Measurements from ENCODE around the gene ZNF891. TPM values are rescaled to one million over a fixed set of nuclear protein-coding genes. Genes with fewer than 3 reads are reported as not detected.
A peak's percentile ranks its signal among the peaks of the same experiment; 100 is the strongest.

ZNF891 gene
- total and polyA plus RNA-seq, 2 of the 13 experiments (the other 11 are each of a cell fraction or from before 2014, with no cell fraction given), result 1.3 to 2.1 TPM

GRCh38 chr12:133080368-133081158 lies 49.5 kb downstream of the ZNF891 start, which contains the start of gene ZNF140 (continued):
- no peak for TF ChIP-seq TFDP1 (CRISPR knock-in tag; IDR thresholded peaks at IDR 0.05; ENCODE audit: borderline replicate concordance)
- TF ChIP-seq PHB2 (IDR thresholded peaks at IDR 0.05; ENCODE audit: partially characterized antibody), result no peak
- peak; percentile 67; the same call in 1 of the 2 replicates for TF ChIP-seq CREB3 (CRISPR knock-in tag; IDR thresholded peaks at IDR 0.05)
- TF ChIP-seq POLR2G (IDR thresholded peaks at IDR 0.05; ENCODE audit: low read depth, low read length), result peak; percentile 80
- TF ChIP-seq GATAD1 (CRISPR knock-in tag; IDR thresholded peaks at IDR 0.05), result peak; percentile 86
- TF ChIP-seq HINFP (CRISPR knock-in tag; IDR thresholded peaks at IDR 0.05; ENCODE audit: low read depth), result no peak
- no peak for TF ChIP-seq ATRX (CRISPR knock-in tag; IDR thresholded peaks at IDR 0.05; ENCODE audit: borderline replicate concordance)
- TF ChIP-seq SALL1 (CRISPR knock-in tag; IDR thresholded peaks at IDR 0.05), result peak; percentile 61
- TF ChIP-seq DMAP1 (CRISPR knock-in tag; IDR thresholded peaks at IDR 0.05), result peak; percentile 93
- TF ChIP-seq ZSCAN20 (CRISPR knock-in tag; IDR thresholded peaks at IDR 0.05; ENCODE audit: borderline replicate concordance), result no peak
- TF ChIP-seq NR2C2 (CRISPR knock-in tag; IDR thresholded peaks at IDR 0.05; ENCODE audit: borderline replicate concordance), result peak; percentile 78
- TF ChIP-seq GMEB1 (CRISPR knock-in tag; IDR thresholded peaks at IDR 0.05; ENCODE audit: borderline replicate concordance), result peak; percentile 93
- no peak; the same call in 1 of the 2 replicates for TF ChIP-seq ATF3 (CRISPR knock-in tag; IDR thresholded peaks at IDR 0.05)
- 0 out of 2 replicates have a peak, but pooled peaks have one; percentile 21 for TF ChIP-seq ZNF136 (CRISPR knock-in tag; IDR thresholded peaks at IDR 0.05; ENCODE audit: low read depth)
- no peak for TF ChIP-seq ZNF235 (CRISPR knock-in tag; IDR thresholded peaks at IDR 0.05; ENCODE audit: borderline replicate concordance)
- no peak for TF ChIP-seq POLR2AphosphoS2 (IDR thresholded peaks at IDR 0.05; ENCODE audit: low read depth, low read length)
- peak; percentile 71; the same call in 1 of the 2 replicates for TF ChIP-seq ZNF292 (CRISPR knock-in tag; IDR thresholded peaks at IDR 0.05; ENCODE audit: borderline replicate concordance, low read depth)
- no peak for TF ChIP-seq ZNF652 (CRISPR knock-in tag; IDR thresholded peaks at IDR 0.05; ENCODE audit: borderline replicate concordance, low read depth)
- no peak for TF ChIP-seq AFF4 (CRISPR knock-in tag; IDR thresholded peaks at IDR 0.05)

All from HepG2 (cell line).